SK-N-SH treated with all-trans-retinoic acid at 6 μM for 48 hours (cell line): Measurements from ENCODE around the gene MRPL27.

ENCODE experiments used
- ATAC-seq: fragments of 200-7000 bp; cut with Tn5 transposase; 3 replicates; pipeline ENCODE4 v1.9.1; 2020; ENCODE audit warnings: mild to moderate bottlenecking, moderate library complexity
- ARNTL ChIP-seq: fragments of 450-650 bp; formaldehyde crosslinking; IDR thresholded peaks from 2 replicates; pipeline ENCODE4 v1.5.0; 2020; ENCODE audit warnings: low read depth, mild to moderate bottlenecking, moderate library complexity, borderline replicate concordance
- BACH2 ChIP-seq: fragments of 250-450 bp; sonication (Bioruptor Pico); IDR thresholded peaks from 2 replicates; pipeline ENCODE4 v1.9.0; 2021; ENCODE audit warnings: mild to moderate bottlenecking, borderline replicate concordance
- CREB5 ChIP-seq: fragments of 250-450 bp; sonication (Bioruptor Pico); IDR thresholded peaks from 2 replicates; pipeline ENCODE4 v1.5.1; 2020; ENCODE audit warnings: low read depth, mild to moderate bottlenecking, moderate library complexity
- CSDC2 ChIP-seq: fragments of 250-450 bp; sonication (Bioruptor Pico); IDR thresholded peaks from 2 replicates; pipeline ENCODE4 v1.5.0; 2020; ENCODE audit warnings: mild to moderate bottlenecking, moderate library complexity
- ESRRG ChIP-seq: fragments of 250-450 bp; sonication (Bioruptor Pico); IDR thresholded peaks from 2 replicates; pipeline ENCODE4 v1.6.1; 2021; ENCODE audit warnings: mild to moderate bottlenecking
- GLIS3 ChIP-seq: fragments of 250-450 bp; sonication (Bioruptor Pico); IDR thresholded peaks from 2 replicates; pipeline ENCODE4 v1.5.0; 2020; ENCODE audit warnings: mild to moderate bottlenecking, moderate library complexity
- ISL1 ChIP-seq: fragments of 250-450 bp; sonication (Bioruptor Pico); IDR thresholded peaks from 2 replicates; pipeline ENCODE4 v2.1.2; 2022; ENCODE audit warnings: mild to moderate bottlenecking, moderate library complexity
- OSR1 ChIP-seq: fragments of 250-450 bp; sonication (Bioruptor Pico); IDR thresholded peaks from 2 replicates; pipeline ENCODE4 v1.8.0; 2022; ENCODE audit warnings: moderate library complexity, mild to moderate bottlenecking, inconsistent platforms
- PATZ1 ChIP-seq: fragments of 250-450 bp; sonication (Bioruptor Pico); IDR thresholded peaks from 2 replicates; pipeline ENCODE4 v1.8.0; 2020; ENCODE audit warnings: mild to moderate bottlenecking, moderate library complexity, borderline replicate concordance
- PPARA ChIP-seq: fragments of 250-450 bp; sonication (Bioruptor Pico); IDR thresholded peaks from 2 replicates; pipeline ENCODE4 v1.5.0; 2020; ENCODE audit warnings: mild to moderate bottlenecking, borderline replicate concordance
- RARB ChIP-seq: fragments of 250-450 bp; sonication (Bioruptor Pico); IDR thresholded peaks from 2 replicates; pipeline ENCODE4 v1.8.0; 2021; ENCODE audit warnings: mild to moderate bottlenecking, moderate library complexity
- SNAI2 ChIP-seq: fragments of 250-450 bp; sonication (Bioruptor Pico); IDR thresholded peaks from 2 replicates; pipeline ENCODE4 v1.5.0; 2020; ENCODE audit warnings: mild to moderate bottlenecking, moderate library complexity
- TCF4 ChIP-seq: fragments of 250-450 bp; sonication (Bioruptor Pico); IDR thresholded peaks from 2 replicates; pipeline ENCODE4 v1.8.0; 2021; ENCODE audit warnings: mild to moderate bottlenecking, moderate library complexity, borderline replicate concordance
- TOX ChIP-seq: fragments of 250-450 bp; sonication (Bioruptor Pico); IDR thresholded peaks from 2 replicates; pipeline ENCODE4 v1.8.0; 2021; ENCODE audit warnings: mild to moderate bottlenecking, moderate library complexity, borderline replicate concordance
- ZC3H10 ChIP-seq: fragments of 250-450 bp; sonication (Bioruptor Pico); IDR thresholded peaks from 2 replicates; pipeline ENCODE4 v1.5.1; 2021; ENCODE audit warnings: mild to moderate bottlenecking, moderate library complexity
- ZFP3 ChIP-seq: fragments of 250-450 bp; sonication (Bioruptor Pico); IDR thresholded peaks from 2 replicates; pipeline ENCODE4 v1.5.0; 2020; ENCODE audit warnings: mild to moderate bottlenecking, moderate library complexity
- ZFP30 ChIP-seq: fragments of 450-650 bp; formaldehyde crosslinking; IDR thresholded peaks from 2 replicates; pipeline ENCODE4 v1.5.0; 2022; ENCODE audit warnings: mild to moderate bottlenecking, moderate library complexity
- ZNF565 ChIP-seq: fragments of 450-650 bp; formaldehyde crosslinking; conservative IDR thresholded peaks from 2 replicates; pipeline ENCODE4 v1.5.0; 2020; ENCODE audit warnings: low read depth, mild to moderate bottlenecking, moderate library complexity
- ZNF70 ChIP-seq: fragments of 450-650 bp; formaldehyde crosslinking; IDR thresholded peaks from 2 replicates; pipeline ENCODE4 v1.5.0; 2020; ENCODE audit warnings: mild to moderate bottlenecking, moderate library complexity
- ZNF8 ChIP-seq: fragments of 450-650 bp; formaldehyde crosslinking; IDR thresholded peaks from 2 replicates; pipeline ENCODE4 v1.5.0; 2020; ENCODE audit warnings: mild to moderate bottlenecking, moderate library complexity
- TF ChIP-seq, protein P1 (sequence below): fragments of 250-450 bp; sonication (Bioruptor Pico); IDR thresholded peaks from 2 replicates; pipeline ENCODE4 v1.5.0; 2020; ENCODE audit warnings: mild to moderate bottlenecking, moderate library complexity
- TF ChIP-seq, protein P2 (sequence below): fragments of 250-450 bp; sonication (Bioruptor Pico); IDR thresholded peaks from 2 replicates; pipeline ENCODE4 v1.5.1; 2021; ENCODE audit warnings: mild to moderate bottlenecking, moderate library complexity
- TF ChIP-seq, protein P3 (sequence below): fragments of 250-450 bp; sonication (Bioruptor Pico); IDR thresholded peaks from 2 replicates; pipeline ENCODE4 v1.8.0; 2021; ENCODE audit warnings: low read depth, mild to moderate bottlenecking, moderate library complexity, borderline replicate concordance

MRPL27 gene

DNA sequence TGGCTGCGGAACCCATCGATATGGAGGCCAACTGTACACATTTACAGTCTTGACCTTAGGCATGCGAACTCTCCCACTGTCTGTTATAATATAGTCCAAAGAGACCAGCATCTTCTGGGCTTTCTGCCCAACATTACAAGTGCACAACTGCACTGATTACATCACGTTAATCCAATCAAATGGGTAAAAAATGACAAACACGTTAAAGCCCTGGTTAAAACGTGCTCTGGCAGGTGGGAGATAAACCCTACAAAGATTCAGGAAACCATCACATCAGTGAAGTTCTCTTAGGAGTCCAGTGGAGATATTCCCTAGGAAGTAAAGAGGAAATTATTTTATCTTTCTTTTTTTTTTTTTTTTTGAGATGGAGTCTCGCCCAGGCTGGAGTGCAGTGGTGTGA, 50.7 kb downstream of the MRPL27 start:
- ATAC-seq = peak; percentile 61
- TF ChIP-seq, protein P1, sequence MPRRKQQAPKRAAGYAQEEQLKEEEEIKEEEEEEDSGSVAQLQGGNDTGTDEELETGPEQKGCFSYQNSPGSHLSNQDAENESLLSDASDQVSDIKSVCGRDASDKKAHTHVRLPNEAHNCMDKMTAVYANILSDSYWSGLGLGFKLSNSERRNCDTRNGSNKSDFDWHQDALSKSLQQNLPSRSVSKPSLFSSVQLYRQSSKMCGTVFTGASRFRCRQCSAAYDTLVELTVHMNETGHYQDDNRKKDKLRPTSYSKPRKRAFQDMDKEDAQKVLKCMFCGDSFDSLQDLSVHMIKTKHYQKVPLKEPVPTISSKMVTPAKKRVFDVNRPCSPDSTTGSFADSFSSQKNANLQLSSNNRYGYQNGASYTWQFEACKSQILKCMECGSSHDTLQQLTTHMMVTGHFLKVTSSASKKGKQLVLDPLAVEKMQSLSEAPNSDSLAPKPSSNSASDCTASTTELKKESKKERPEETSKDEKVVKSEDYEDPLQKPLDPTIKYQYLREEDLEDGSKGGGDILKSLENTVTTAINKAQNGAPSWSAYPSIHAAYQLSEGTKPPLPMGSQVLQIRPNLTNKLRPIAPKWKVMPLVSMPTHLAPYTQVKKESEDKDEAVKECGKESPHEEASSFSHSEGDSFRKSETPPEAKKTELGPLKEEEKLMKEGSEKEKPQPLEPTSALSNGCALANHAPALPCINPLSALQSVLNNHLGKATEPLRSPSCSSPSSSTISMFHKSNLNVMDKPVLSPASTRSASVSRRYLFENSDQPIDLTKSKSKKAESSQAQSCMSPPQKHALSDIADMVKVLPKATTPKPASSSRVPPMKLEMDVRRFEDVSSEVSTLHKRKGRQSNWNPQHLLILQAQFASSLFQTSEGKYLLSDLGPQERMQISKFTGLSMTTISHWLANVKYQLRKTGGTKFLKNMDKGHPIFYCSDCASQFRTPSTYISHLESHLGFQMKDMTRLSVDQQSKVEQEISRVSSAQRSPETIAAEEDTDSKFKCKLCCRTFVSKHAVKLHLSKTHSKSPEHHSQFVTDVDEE (CRISPR knock-in tag) = peak; percentile 80
- TF ChIP-seq BACH2 (CRISPR knock-in tag) (no peak), PPARA (no peak), ZNF8 (no peak), RARB (CRISPR knock-in tag) (no peak), TOX (CRISPR knock-in tag) (no peak), OSR1 (CRISPR knock-in tag) (no peak), TCF4 (CRISPR knock-in tag) (peak; percentile 65; the same call in 1 of the 2 replicates), ESRRG (CRISPR knock-in tag) (no peak), ZNF565 (0 out of 2 replicates have a peak, but pooled peaks have one; percentile 32), ZFP30 (CRISPR knock-in tag) (no peak), ARNTL (CRISPR knock-in tag) (peak; percentile 50; the same call in 1 of the 2 replicates), ZNF70 (CRISPR knock-in tag) (peak; percentile 55), ISL1 (CRISPR knock-in tag) (peak; percentile 84), PATZ1 (CRISPR knock-in tag) (no peak), SNAI2 (CRISPR knock-in tag) (peak; percentile 100), CREB5 (peak; percentile 89), ZC3H10 (CRISPR knock-in tag) (no peak), GLIS3 (CRISPR knock-in tag) (peak; percentile 61; the same call in 1 of the 2 replicates), CSDC2 (no peak), ZFP3 (CRISPR knock-in tag) (no peak)
- TF ChIP-seq, protein P2, sequence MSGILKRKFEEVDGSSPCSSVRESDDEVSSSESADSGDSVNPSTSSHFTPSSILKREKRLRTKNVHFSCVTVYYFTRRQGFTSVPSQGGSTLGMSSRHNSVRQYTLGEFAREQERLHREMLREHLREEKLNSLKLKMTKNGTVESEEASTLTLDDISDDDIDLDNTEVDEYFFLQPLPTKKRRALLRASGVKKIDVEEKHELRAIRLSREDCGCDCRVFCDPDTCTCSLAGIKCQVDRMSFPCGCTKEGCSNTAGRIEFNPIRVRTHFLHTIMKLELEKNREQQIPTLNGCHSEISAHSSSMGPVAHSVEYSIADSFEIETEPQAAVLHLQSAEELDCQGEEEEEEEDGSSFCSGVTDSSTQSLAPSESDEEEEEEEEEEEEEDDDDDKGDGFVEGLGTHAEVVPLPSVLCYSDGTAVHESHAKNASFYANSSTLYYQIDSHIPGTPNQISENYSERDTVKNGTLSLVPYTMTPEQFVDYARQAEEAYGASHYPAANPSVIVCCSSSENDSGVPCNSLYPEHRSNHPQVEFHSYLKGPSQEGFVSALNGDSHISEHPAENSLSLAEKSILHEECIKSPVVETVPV (CRISPR knock-in tag) = no peak
- TF ChIP-seq, protein P3, sequence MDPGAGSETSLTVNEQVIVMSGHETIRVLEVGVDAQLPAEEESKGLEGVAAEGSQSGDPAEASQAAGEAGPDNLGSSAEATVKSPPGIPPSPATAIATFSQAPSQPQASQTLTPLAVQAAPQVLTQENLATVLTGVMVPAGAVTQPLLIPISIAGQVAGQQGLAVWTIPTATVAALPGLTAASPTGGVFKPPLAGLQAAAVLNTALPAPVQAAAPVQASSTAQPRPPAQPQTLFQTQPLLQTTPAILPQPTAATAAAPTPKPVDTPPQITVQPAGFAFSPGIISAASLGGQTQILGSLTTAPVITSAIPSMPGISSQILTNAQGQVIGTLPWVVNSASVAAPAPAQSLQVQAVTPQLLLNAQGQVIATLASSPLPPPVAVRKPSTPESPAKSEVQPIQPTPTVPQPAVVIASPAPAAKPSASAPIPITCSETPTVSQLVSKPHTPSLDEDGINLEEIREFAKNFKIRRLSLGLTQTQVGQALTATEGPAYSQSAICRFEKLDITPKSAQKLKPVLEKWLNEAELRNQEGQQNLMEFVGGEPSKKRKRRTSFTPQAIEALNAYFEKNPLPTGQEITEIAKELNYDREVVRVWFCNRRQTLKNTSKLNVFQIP = no peak

- no peak for ATAC-seq
- TF ChIP-seq, protein P2 (CRISPR knock-in tag) = no peak
- no peak for TF ChIP-seq ESRRG (CRISPR knock-in tag)
- TF ChIP-seq, protein P1 (CRISPR knock-in tag) = no peak
- TF ChIP-seq, protein P3 = no peak
Observed at GRCh38 chr17:50319306-50320004, 53.5 kb downstream of the MRPL27 start.
